Fibroblast of skin of right biceps (primary cell): ENCODE results near the gene KCNK2.

Experiments
- DNase-seq: peaks from one replicate; pipeline ENCODE4 v3.0.0-alpha.2; 2013

KCNK2 gene

GRCh38 chr1:215082532-215083382 is at the start of gene KCNK2:
TSS of gene KCNK2 (plus strand) at chr1:215082737. CDS start at chr1:215083386, 649 bp downstream.
- peak; percentile 75 for DNase-seq

GRCh38 chr1:215032911-215033526 is 49.5 kb upstream of the KCNK2 start:
- DNase-seq: peak; percentile 43

- no peak for DNase-seq
Observed at GRCh38 chr1:215040190-215040589, 42.3 kb upstream of the KCNK2 start.

- no peak for DNase-seq
Observed at GRCh38 chr1:215043401-215043800, 39.1 kb upstream of the KCNK2 start.

- DNase-seq: no peak
Observed at GRCh38 chr1:215044151-215044550, 38.4 kb upstream of the KCNK2 start.

GRCh38 chr1:215045698-215046308 is 36.7 kb upstream of the KCNK2 start:
- peak; percentile 81 for DNase-seq

- peak; percentile 96 for DNase-seq
Observed at GRCh38 chr1:215052256-215053015, 30.1 kb upstream of the KCNK2 start.

GRCh38 chr1:215054266-215054665 is 28.3 kb upstream of the KCNK2 start:
- DNase-seq: no peak

GRCh38 chr1:215055281-215055935 is 27.1 kb upstream of the KCNK2 start:
- peak; percentile 39 for DNase-seq

GRCh38 chr1:215056584-215056983 is 26.0 kb upstream of the KCNK2 start:
- DNase-seq: peak; percentile 82

GRCh38 chr1:215059947-215060346 is 22.6 kb upstream of the KCNK2 start:
- no peak for DNase-seq

- DNase-seq: no peak
Observed at GRCh38 chr1:215064327-215064726, 18.2 kb upstream of the KCNK2 start.

- no peak for DNase-seq
Observed at GRCh38 chr1:215071078-215071477, 11.5 kb upstream of the KCNK2 start.

GRCh38 chr1:215076322-215076721 is 6.2 kb upstream of the KCNK2 start:
- DNase-seq: peak; percentile 49

- peak; percentile 41 for DNase-seq
Observed at GRCh38 chr1:215079456-215079855, 3.1 kb upstream of the KCNK2 start.

GRCh38 chr1:215081661-215082531 is 641 bp upstream of the KCNK2 start:
- peak; percentile 51 for DNase-seq

- peak; percentile 61 for DNase-seq
Observed at GRCh38 chr1:215083383-215083961, 935 bp downstream of the KCNK2 start.

- peak; percentile 14 for DNase-seq
Observed at GRCh38 chr1:215084621-215085020, 2.1 kb downstream of the KCNK2 start.

- DNase-seq: peak; percentile 10
Observed at GRCh38 chr1:215087603-215088002, 5.1 kb downstream of the KCNK2 start.

GRCh38 chr1:215094381-215094780 is 11.8 kb downstream of the KCNK2 start:
- DNase-seq: no peak

- no peak for DNase-seq
Observed at GRCh38 chr1:215095524-215095923, 13.0 kb downstream of the KCNK2 start.
